GM12878 (cell line): ENCODE results near the gene CACNA2D3. TPM values are rescaled to one million over a fixed set of nuclear protein-coding genes. Genes with fewer than 3 reads are reported as not detected.

ENCODE experiments used
- ATAC-seq: fragments of 200-7000 bp; cut with Tn5 transposase; 3 replicates; pipeline ENCODE4 v1.9.1; 2020; ENCODE audit warnings: mild to moderate bottlenecking, moderate library complexity
- BruUV-seq: library from RNA; stranded (reverse); fragments of 400-500 nt; replicated peaks from 2 replicates; lab custom pipeline; 2021; lab: Mats Ljungman, UMichigan
- CTCF ChIA-PET: fragments of 300-600 bp; sonication (Branson Sonifier 250); formaldehyde crosslinking; extraction: SDS; loops from one replicate; lab custom pipeline; 2021; ENCODE audit warnings: inconsistent platforms; lab: Yijun Ruan, JAX
- POLR2A ChIA-PET: fragments of 350-600 bp; formaldehyde crosslinking; extraction: SDS; loops from one replicate; lab custom pipeline; 2021; ENCODE audit warnings: inconsistent platforms; lab: Charles Lee
- RAD21 ChIA-PET: fragments of 300-600 bp; sonication (Branson Sonifier 250); formaldehyde crosslinking; loops from one replicate; lab custom pipeline; 2023; ENCODE audit warnings: antibody characterized with exemption; ENCODE audit not compliant: unreplicated experiment; lab: Charles Lee
- SMC1A ChIA-PET: fragments of 300-600 bp; sonication (Branson Sonifier 250); formaldehyde crosslinking; loops from one replicate; lab custom pipeline; 2023; ENCODE audit not compliant: unreplicated experiment, uncharacterized antibody; lab: Charles Lee
- DNase-seq: peaks from one replicate; pipeline ENCODE4 v3.0.0-alpha.2; 2011; ENCODE audit warnings: low read depth, low spot score
- FAIRE-seq: peaks from 3 replicates; lab custom pipeline; 2011; peaks lifted over from hg19 to GRCh38; lab: Jason Lieb, UNC
- H2AFZ ChIP-seq: 2 replicates; pipeline ENCODE4 v1.6.0; 2011; ENCODE audit warnings: low read depth, low read length, control low read depth; ENCODE audit not compliant: control insufficient read depth
- H3K27ac ChIP-seq: 2 replicates; pipeline ENCODE4 v1.5.1; 2011; ENCODE audit warnings: control low read depth; ENCODE audit not compliant: control insufficient read depth, insufficient read depth
- H3K27me3 ChIP-seq, 2 experiments: replicated peaks in 1 of 2; 2 replicates each; pipeline versions ENCODE4 v1.6.0 to v1.6.1; 2011; ENCODE audit warnings: low read length in 1 of 2; ENCODE audit not compliant: control insufficient read depth in 2 of 2, insufficient read depth in 2 of 2
- H3K36me3 ChIP-seq, 2 experiments: 2 replicates each; pipeline ENCODE4 v1.5.1; 2011; ENCODE audit warnings: low read length in 1 of 2; ENCODE audit not compliant: control insufficient read depth in 2 of 2, insufficient read depth in 2 of 2
- H3K4me1 ChIP-seq: 2 replicates; pipeline ENCODE4 v1.6.1; 2011; ENCODE audit warnings: mild to moderate bottlenecking, low read length, moderate library complexity, mixed read lengths; ENCODE audit not compliant: control insufficient read depth, insufficient read depth
- H3K4me2 ChIP-seq: 2 replicates; pipeline ENCODE4 v1.6.0; 2011; ENCODE audit warnings: control low read depth; ENCODE audit not compliant: control insufficient read depth, insufficient read depth
- H3K4me3 ChIP-seq: fragments of 200-600 bp; sonication (generic); 2 replicates; pipeline ENCODE4 v1.5.1; 2016
- H3K79me2 ChIP-seq: 2 replicates; pipeline ENCODE4 v1.6.0; 2011; ENCODE audit warnings: low read length; ENCODE audit not compliant: control insufficient read depth, insufficient read depth
- H3K9ac ChIP-seq: 2 replicates; pipeline ENCODE4 v1.8.0; 2011; ENCODE audit warnings: low read length, control low read depth, mixed read lengths; ENCODE audit not compliant: control insufficient read depth, insufficient read depth
- H3K9me3 ChIP-seq: replicated peaks from 3 replicates; pipeline ENCODE4 v1.5.1; 2011; ENCODE audit warnings: mild to moderate bottlenecking, low read length; ENCODE audit not compliant: control insufficient read depth, insufficient read depth
- H4K20me1 ChIP-seq: 2 replicates; pipeline ENCODE4 v1.6.0; 2011; ENCODE audit not compliant: control insufficient read depth, insufficient read depth
- NKRF ChIP-seq: fragments of 450-650 bp; conservative IDR thresholded peaks from 2 replicates; pipeline ENCODE4 v1.6.1; 2017; ENCODE audit warnings: mild to moderate bottlenecking, moderate library complexity
- PRDM15 ChIP-seq: fragments of 450-650 bp; formaldehyde crosslinking; IDR thresholded peaks from 2 replicates; pipeline ENCODE4 v1.4.0; 2020; ENCODE audit warnings: mild to moderate bottlenecking, moderate library complexity
- SPI1 ChIP-seq: IDR thresholded peaks from 2 replicates; pipeline ENCODE4 v1.6.1; 2011; ENCODE audit warnings: low read depth, mild to moderate bottlenecking, low read length, moderate library complexity, borderline replicate concordance; ENCODE audit not compliant: insufficient read depth
- WGBS: methylation state at CpG from one replicate; pipeline ENCODE4 v1.1.6; 2016; ENCODE audit warnings: low lambda C conversion rate; ENCODE audit not compliant: insufficient replicate concordance, insufficient coverage; ENCODE audit errors: missing lambda C conversion rate; 5-methylcytosine and 5-hydroxymethylcytosine counted together
- in situ Hi-C: fragments of 300-500 bp; cut with MboI; formaldehyde crosslinking; loops from 9 replicates; pipeline ENCODE4 v1.14.3; 2018; ENCODE audit warnings: mixed read lengths
- intact Hi-C: fragments of 100-400 bp; cut with micrococcal nuclease; formaldehyde crosslinking; loops from one replicate; pipeline ENCODE4 v1.14.2; 2022; ENCODE audit not compliant: unreplicated experiment
- polyA plus RNA-seq, 11 experiments: library from polyadenylated mRNA; depleted of rRNA in 4 of 11; unstranded in 6 of 11; stranded (reverse) in 5 of 11; fragments of >200 nt; fragmentation: Nextera tagmentation in 4 of 11; fragmentation: Illumina TruSeq in 1 of 11; extraction: Ambion mirVana in 4 of 11; extraction: Trizol in 1 of 11; gene quantifications; 1 replicate in 1 of 11; 2 replicates in 10 of 11; pipeline versions ENCODE4 v1.2.1 to v1.2.3, GENCODE V29; 2011 to 2016; ENCODE audit warnings: inconsistent platforms in 2 of 11, missing spikeins in 2 of 11, low read depth in 1 of 11
- total RNA-seq, 4 experiments: library from RNA; depleted of rRNA in 3 of 4; stranded (reverse); fragments of >200 nt in 3 of 4; fragmentation: Illumina TruSeq in 1 of 4; extraction: Trizol in 1 of 4; gene quantifications; 2 replicates each; pipeline versions ENCODE4 v1.2.1 to v1.2.3, GENCODE V29; 2013 to 2021

CACNA2D3 gene
- total and polyA plus RNA-seq, 10 of the 15 experiments (the other 5 are each of a cell fraction or from before 2014, with no cell fraction given), result not detected

GRCh38 chr3:54547051-54547450 is 424.7 kb downstream of the CACNA2D3 start:
- RAD21 ChIA-PET, result no interaction called here
- no peaks in the 10 kb centered on the region; a peak in 1 of 4 replicates for H3K27me3 ChIP-seq
- H3K27ac ChIP-seq, result no peak overlapping the region
- FAIRE-seq (no peak), ATAC-seq (no peak), DNase-seq (no peak)
- in situ Hi-C loops, result no loop called here
- no peak for TF ChIP-seq NKRF
- no peak for TF ChIP-seq SPI1
- no peak for TF ChIP-seq PRDM15 (CRISPR knock-in tag)
- H3K4me2 ChIP-seq, result no peak overlapping the region
- no peak overlapping the region for H2AFZ ChIP-seq
- POLR2A ChIA-PET, result no interaction called here
- no peaks in the 10 kb centered on the region for H3K9me3 ChIP-seq
- no TSS peak for BruUV-seq
- intact Hi-C loops, result no loop called here
- H4K20me1 ChIP-seq, result no peaks in the 10 kb centered on the region
- H3K4me1 ChIP-seq, result no peaks in the 10 kb centered on the region
- SMC1A ChIA-PET, result no interaction called here
- no peaks in the 10 kb centered on the region for H3K36me3 ChIP-seq
- no peak overlapping the region for H3K4me3 ChIP-seq
- CTCF ChIA-PET, result no interaction called here
- no peak overlapping the region for H3K9ac ChIP-seq
- WGBS, result 17% methylated on average over 2 of the region's 2 CpGs
- no peaks in the 10 kb centered on the region for H3K79me2 ChIP-seq
